ENCODE measurements around the gene OR9A2.
"Not testable (repeated sequence)": the region's sequence is repeated elsewhere in the genome, so short reads cannot be mapped to it uniquely, and the experiment has no call there.

OR9A2 gene

GRCh38 chr7:143005632-143006260 lies 21.2 kb downstream of the OR9A2 start:
- Mint-ChIP-seq H3K4me1 (peaks cover 8% of the 10 kb centered on the region), H3K27me3 (peaks cover 8% of the 10 kb centered on the region), H3K27ac (no peak overlapping the region), H3K4me3 (no peak overlapping the region), H3K9me3 (no peaks in the 10 kb centered on the region)
- no peak for DNase-seq
- ATAC-seq: no peak

DNA sequence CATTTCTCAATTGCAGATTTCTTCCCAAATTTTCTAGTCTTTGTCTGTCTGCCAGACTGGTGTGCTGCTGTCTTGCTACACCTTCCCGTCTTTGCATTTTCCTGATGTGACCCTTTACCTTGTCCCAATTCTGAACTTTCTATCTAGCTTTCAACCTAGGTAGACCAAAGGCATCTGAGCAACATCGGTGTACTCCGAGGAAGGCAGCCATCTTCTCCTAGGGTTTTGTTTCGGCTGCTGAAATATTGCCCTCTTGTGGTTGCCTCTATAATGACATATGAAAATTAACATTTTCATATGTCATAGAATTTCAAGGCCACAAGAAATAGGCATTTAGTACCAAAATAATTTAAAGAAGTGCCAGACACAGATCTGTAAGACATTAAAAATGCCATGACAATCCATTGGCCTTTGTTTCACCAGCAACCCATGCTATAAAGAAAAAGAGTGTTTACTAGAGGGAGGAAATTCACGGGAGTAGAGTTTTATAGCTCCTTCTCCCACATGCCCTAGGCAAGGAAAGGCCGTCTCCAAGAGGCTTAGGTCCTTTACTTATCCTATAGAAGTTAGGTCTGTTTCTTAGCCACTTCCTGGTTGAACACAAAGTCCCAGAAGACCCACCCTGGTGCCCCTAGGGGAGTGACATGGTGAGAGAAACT lies 23.4 kb downstream of the OR9A2 start:
- Mint-ChIP-seq H3K27me3 (peaks cover 8% of the 10 kb centered on the region), H3K9me3 (no peaks in the 10 kb centered on the region), H3K4me1 (peaks cover 8% of the 10 kb centered on the region), H3K27ac (peak overlapping the region; percentile 0 to 96), H3K4me3 (peak overlapping the region; percentile 80 to 87)
- DNase-seq (peak; percentile 38 to 45), ATAC-seq (peak; percentile 80)

- H3K4me1 Mint-ChIP-seq: peaks cover 8% of the 10 kb centered on the region
- DNase-seq (no peak), ATAC-seq (peak; percentile 16)
- peaks cover 5% of the 10 kb centered on the region for H3K27me3 Mint-ChIP-seq
- no peak overlapping the region for H3K27ac Mint-ChIP-seq
- H3K4me3 Mint-ChIP-seq: peak overlapping the region; percentile 80 to 87
- no peaks in the 10 kb centered on the region for H3K9me3 Mint-ChIP-seq
These were observed 24.0 kb downstream of the OR9A2 start for GRCh38 chr7:143002898-143003297.

GRCh38 chr7:143002106-143002505 lies 24.8 kb downstream of the OR9A2 start:
- H3K27me3 Mint-ChIP-seq: no peaks in the 10 kb centered on the region
- ATAC-seq: peak; percentile 39
- no peak overlapping the region for H3K4me3 Mint-ChIP-seq
- peaks cover 8% of the 10 kb centered on the region for H3K4me1 Mint-ChIP-seq
- no peak for DNase-seq
- no peak overlapping the region for H3K27ac Mint-ChIP-seq
- no peaks in the 10 kb centered on the region for H3K9me3 Mint-ChIP-seq

GRCh38 chr7:143000648-143001047 lies 26.3 kb downstream of the OR9A2 start:
- H3K9me3 Mint-ChIP-seq: no peaks in the 10 kb centered on the region
- H3K27ac Mint-ChIP-seq: no peak overlapping the region
- DNase-seq: no peak
- H3K27me3 Mint-ChIP-seq: no peaks in the 10 kb centered on the region
- H3K4me3 Mint-ChIP-seq: no peak overlapping the region
- peaks cover 8% of the 10 kb centered on the region for H3K4me1 Mint-ChIP-seq
- no peak for ATAC-seq

DNA sequence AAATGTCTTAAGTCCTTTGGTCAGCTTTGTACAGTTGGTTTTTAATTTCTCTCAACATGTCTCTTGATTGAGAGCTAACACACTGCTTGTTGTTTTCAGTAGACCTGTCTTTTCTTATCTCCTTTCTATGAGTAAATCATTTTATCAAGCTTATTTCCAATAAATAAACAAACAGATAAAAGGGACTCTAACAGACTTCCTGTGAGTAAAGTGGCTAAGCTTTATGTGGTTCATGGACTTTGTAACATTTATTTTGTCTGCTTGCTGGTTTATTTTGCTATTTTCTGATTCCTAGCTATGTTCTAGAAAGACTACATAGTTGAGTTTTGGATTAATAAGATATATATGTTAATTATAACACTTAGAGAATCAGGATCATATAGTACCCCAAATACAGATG lies 27.1 kb downstream of the OR9A2 start:
- no peaks in the 10 kb centered on the region for H3K27me3 Mint-ChIP-seq
- DNase-seq (no peak), ATAC-seq (no peak)
- no peak overlapping the region for H3K4me3 Mint-ChIP-seq
- no peaks in the 10 kb centered on the region for H3K9me3 Mint-ChIP-seq
- H3K4me1 Mint-ChIP-seq: peaks cover 8% of the 10 kb centered on the region
- H3K27ac Mint-ChIP-seq: no peak overlapping the region

GRCh38 chr7:142998966-142999365 lies 28.0 kb downstream of the OR9A2 start:
- ATAC-seq: no peak
- Mint-ChIP-seq H3K27me3 (no peaks in the 10 kb centered on the region), H3K4me1 (peaks cover 8% of the 10 kb centered on the region), H3K9me3 (no peaks in the 10 kb centered on the region), H3K27ac (no peak overlapping the region), H3K4me3 (no peak overlapping the region)
- no peak for DNase-seq

- ATAC-seq (no peak), DNase-seq (no peak)
- no peak overlapping the region for H3K27ac Mint-ChIP-seq
- H3K27me3 Mint-ChIP-seq: no peaks in the 10 kb centered on the region
- peaks cover 0 to 8% of the 10 kb centered on the region in 2 donors for H3K9me3 Mint-ChIP-seq
- H3K4me1 Mint-ChIP-seq: no peaks in the 10 kb centered on the region
- no peak overlapping the region for H3K4me3 Mint-ChIP-seq
These were observed 29.4 kb downstream of the OR9A2 start for GRCh38 chr7:142997456-142997989.

DNA sequence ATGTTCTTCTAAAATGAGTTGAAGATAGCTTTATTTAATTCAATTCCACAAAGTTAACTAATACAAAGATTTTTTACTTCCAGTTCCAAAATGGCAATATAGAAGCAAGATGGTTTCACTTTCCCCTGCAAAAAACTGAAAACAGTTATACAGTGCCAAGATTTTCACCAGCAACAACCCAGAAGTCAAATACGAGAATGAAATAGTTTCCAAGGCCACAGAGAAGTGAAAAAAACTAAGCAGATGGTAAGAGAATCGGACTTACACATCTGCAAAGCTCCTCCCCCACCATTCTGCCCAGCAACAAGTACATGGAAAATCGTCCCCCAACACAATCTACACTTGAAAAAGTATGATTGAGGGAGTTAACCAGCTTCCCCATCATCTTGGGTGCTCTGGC lies 34.5 kb downstream of the OR9A2 start:
- ATAC-seq (no peak), DNase-seq (no peak)
- Mint-ChIP-seq H3K9me3 (peaks cover 0 to 8% of the 10 kb centered on the region in 2 donors), H3K4me1 (no peaks in the 10 kb centered on the region), H3K4me3 (no peak overlapping the region), H3K27me3 (no peaks in the 10 kb centered on the region), H3K27ac (no peak overlapping the region)

GRCh38 chr7:142984297-142984696 lies 42.6 kb downstream of the OR9A2 start:
- no peak overlapping the region for H3K4me3 Mint-ChIP-seq
- ATAC-seq: peak; percentile 23
- H3K27me3 Mint-ChIP-seq: peaks cover 25% of the 10 kb centered on the region
- no peak overlapping the region for H3K27ac Mint-ChIP-seq
- peaks cover 0 to 11% of the 10 kb centered on the region in 2 donors for H3K9me3 Mint-ChIP-seq
- no peak for DNase-seq
- H3K4me1 Mint-ChIP-seq: no peaks in the 10 kb centered on the region

- Mint-ChIP-seq H3K4me3 (no peak overlapping the region), H3K4me1 (no peaks in the 10 kb centered on the region), H3K27me3 (peaks cover 25% of the 10 kb centered on the region), H3K27ac (no peak overlapping the region), H3K9me3 (peaks cover 0 to 16% of the 10 kb centered on the region in 2 donors)
- DNase-seq (no peak), ATAC-seq (peak; percentile 20)
These were observed 43.1 kb downstream of the OR9A2 start for GRCh38 chr7:142983825-142984224.

DNA sequence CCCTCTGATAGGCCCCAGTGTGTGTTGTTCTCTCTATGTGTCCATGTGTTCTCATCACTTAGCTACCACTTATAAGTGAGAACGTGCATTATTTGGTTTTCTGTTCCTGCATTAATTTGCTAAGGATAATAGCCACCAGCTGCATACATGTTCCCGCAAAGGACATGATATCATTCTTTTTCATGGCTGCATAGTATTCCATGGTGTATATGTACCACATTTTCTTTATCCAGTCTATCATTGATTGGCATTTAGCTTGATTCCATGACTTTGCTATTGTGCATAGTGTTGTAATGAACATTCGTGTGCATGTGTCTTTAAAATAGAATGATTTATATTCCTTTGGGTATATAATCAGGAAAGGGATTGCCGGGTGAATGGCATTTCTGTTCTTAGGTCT lies 48.5 kb downstream of the OR9A2 start:
- not testable (repeated sequence) for ATAC-seq, H3K27ac Mint-ChIP-seq, H3K4me1 Mint-ChIP-seq, DNase-seq, H3K4me3 Mint-ChIP-seq
- H3K27me3 Mint-ChIP-seq: peaks cover 18% of the 10 kb centered on the region
- H3K9me3 Mint-ChIP-seq: peaks cover 0 to 23% of the 10 kb centered on the region in 2 donors
